Caki2 (cell line): ENCODE measurements around the gene RBM4. TPM values are rescaled to one million over a fixed set of nuclear protein-coding genes. Genes with fewer than 3 reads are reported as not detected.

ENCODE experiments used
- total RNA-seq: library from RNA; depleted of rRNA; stranded (reverse); fragments of >200 nt; shearing (Covaris generic); gene quantifications from 2 replicates; pipeline ENCODE4 v1.2.3, GENCODE V29; 2014; ENCODE audit warnings: low replicate concordance; rRNA removed

Gene RBM4
- total RNA-seq, 1 experiment from 2014 or later = 116 TPM

Other genes starting within 250 kb of the RBM4 start
- not detected in 2 replicates for gene NPAS4, start 217.7 kb upstream of the RBM4 start, total RNA-seq
- gene MRPL11, start 199.9 kb upstream of the RBM4 start, total RNA-seq = 113 and 202 TPM in 2 replicates
- gene PELI3, start 171.8 kb upstream of the RBM4 start, total RNA-seq = 10.0 and 16.7 TPM in 2 replicates
- 59.9 and 102 TPM in 2 replicates for gene DPP3, start 158.3 kb upstream of the RBM4 start, total RNA-seq
- 20.6 and 28.0 TPM in 2 replicates for gene BBS1, start 128.1 kb upstream of the RBM4 start, total RNA-seq
- 10.9 and 52.6 TPM in 2 replicates for gene ZDHHC24, start 92.7 kb upstream of the RBM4 start, total RNA-seq
- gene ACTN3, start 91.8 kb upstream of the RBM4 start, total RNA-seq = not detected in 2 replicates
- gene CTSF, start 70.1 kb upstream of the RBM4 start, total RNA-seq = not detected in 2 replicates
- gene CCDC87, start 45.6 kb upstream of the RBM4 start, total RNA-seq = 0.41 and 0.61 TPM in 2 replicates
- gene CCS, start 45.5 kb upstream of the RBM4 start, total RNA-seq = 38.1 and 43.5 TPM in 2 replicates
- gene RBM14, start 22.1 kb upstream of the RBM4 start, total RNA-seq = 15.3 and 17.1 TPM in 2 replicates
- gene RBM4B, start 39.2 kb downstream of the RBM4 start, total RNA-seq = 8.5 and 29.2 TPM in 2 replicates
- 0.71 and 0.87 TPM in 2 replicates for gene SPTBN2, start 90.5 kb downstream of the RBM4 start, total RNA-seq
- 25.6 and 25.9 TPM in 2 replicates for gene RCE1, start 204.7 kb downstream of the RBM4 start, total RNA-seq
- not detected in 2 replicates for gene LRFN4, start 218.4 kb downstream of the RBM4 start, total RNA-seq